T follicular helper cell (primary cell): ENCODE data around the gene EPHB2.
"Not testable (repeated sequence)": the region's sequence is repeated elsewhere in the genome, so short reads cannot be mapped to it uniquely, and the experiment has no call there.

Experiments used
- DNase-seq: peaks from one replicate; pipeline ENCODE4 v3.0.0-alpha.2; 2020; ENCODE audit warnings: low read depth

EPHB2 gene

GRCh38 chr1:22915816-22916470 is 205.3 kb downstream of the EPHB2 start:
- no peak for DNase-seq

GRCh38 chr1:22916471-22916820 is 205.8 kb downstream of the EPHB2 start:
- DNase-seq: no peak

- DNase-seq: no peak
Measured at GRCh38 chr1:22917989-22918388, 207.3 kb downstream of the EPHB2 start.

- no peak for DNase-seq
Measured at GRCh38 chr1:22918644-22919043, 208.0 kb downstream of the EPHB2 start.

GRCh38 chr1:22919341-22920025 is 208.8 kb downstream of the EPHB2 start:
- no peak for DNase-seq

- no peak for DNase-seq
Measured at GRCh38 chr1:22920026-22920733, 209.5 kb downstream of the EPHB2 start.

- no peak for DNase-seq
Measured at GRCh38 chr1:22920734-22921451, 210.3 kb downstream of the EPHB2 start.

- no peak for DNase-seq
Measured at GRCh38 chr1:22921452-22922126, 210.9 kb downstream of the EPHB2 start.

GRCh38 chr1:22922640-22923039 is 212.0 kb downstream of the EPHB2 start:
- DNase-seq: no peak

- no peak for DNase-seq
Measured at GRCh38 chr1:22925111-22925510, 214.5 kb downstream of the EPHB2 start.

GRCh38 chr1:22930240-22930912 is 219.7 kb downstream of the EPHB2 start:
- no peak for DNase-seq

- no peak for DNase-seq
Measured at GRCh38 chr1:22932803-22933470, 222.3 kb downstream of the EPHB2 start.

GRCh38 chr1:22935433-22935832 is 224.8 kb downstream of the EPHB2 start:
- no peak for DNase-seq

- DNase-seq: no peak
Measured at GRCh38 chr1:22936681-22937080, 226.0 kb downstream of the EPHB2 start.

- no peak for DNase-seq
Measured at GRCh38 chr1:22941257-22941656, 230.6 kb downstream of the EPHB2 start.

GRCh38 chr1:22944346-22945055 is 233.9 kb downstream of the EPHB2 start:
- no peak for DNase-seq

- not testable (repeated sequence) for DNase-seq
Measured at GRCh38 chr1:22945171-22945570, 234.5 kb downstream of the EPHB2 start.

- DNase-seq: no peak
Measured at GRCh38 chr1:22949822-22950331, 239.2 kb downstream of the EPHB2 start.

GRCh38 chr1:22951796-22952195 is 241.2 kb downstream of the EPHB2 start:
- DNase-seq: no peak

GRCh38 chr1:22952694-22953056 is 242.0 kb downstream of the EPHB2 start:
- no peak for DNase-seq
